ENCODE measurements around the gene KCNS1. TPM values are rescaled to one million over a fixed set of nuclear protein-coding genes. Genes with fewer than 3 reads are reported as not detected.

The KCNS1 gene
- total RNA-seq, 1 experiment from 2014 or later = 0.98 TPM

DNA sequence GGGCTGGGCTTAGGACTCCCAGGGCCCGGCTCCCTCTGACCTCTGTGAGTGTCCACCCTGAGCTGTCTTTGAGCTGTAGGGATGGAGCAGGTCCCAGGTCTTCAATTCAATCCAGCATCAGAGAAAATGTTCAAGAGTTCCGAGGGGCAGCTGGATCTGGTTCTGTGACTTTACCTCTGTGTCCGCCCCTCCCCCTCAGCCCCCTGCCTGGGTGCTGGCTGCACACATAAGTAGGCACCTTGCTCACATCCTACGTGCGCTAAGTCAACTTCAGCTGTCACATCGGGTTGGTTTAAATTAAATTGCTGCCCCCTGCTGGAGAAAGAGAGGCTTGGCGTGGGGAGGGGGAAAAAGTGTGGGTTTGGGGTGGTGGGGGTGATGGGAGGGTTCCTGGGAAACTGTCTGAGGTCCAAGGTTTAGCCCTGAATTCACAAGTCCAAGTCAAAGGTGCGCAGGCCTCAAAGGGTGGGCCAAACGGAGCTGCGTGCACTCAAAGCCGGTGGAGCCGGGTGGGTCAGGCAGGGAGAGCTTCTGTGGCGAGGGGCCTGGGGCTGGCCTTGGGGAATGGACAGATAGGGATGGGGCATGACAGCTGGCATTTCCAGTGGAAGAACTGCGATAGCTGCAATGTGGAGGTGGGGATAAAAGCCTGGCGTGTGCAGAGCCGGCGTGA, 11.0 kb upstream of the KCNS1 start:
- H2BK5ac ChIP-seq (ENCODE audit: insufficient read length, low read length) = no peak overlapping the region
- no peak overlapping the region for H2BK20ac ChIP-seq (ENCODE audit: low read depth, low read length, poor library complexity, severe bottlenecking)
- H2AK5ac ChIP-seq (ENCODE audit: insufficient read length, low read length) = no peak overlapping the region
- Mint-ChIP-seq H3K27ac (no peak overlapping the region), H3K9me3 (no peaks in the 10 kb centered on the region), H3K4me3 (peak overlapping the region in 1 of 2 experiments; percentile 35; a peak in 1 of 5 replicates), H3K36me3 (ENCODE audit: insufficient read depth in 1 of 3, low read depth in 3 of 3) (no peaks in the 10 kb centered on the region), H3K27me3 (ENCODE audit: low read depth) (peaks cover 10% of the 10 kb centered on the region), H3K4me1 (peaks cover 9 to 16% of the 10 kb centered on the region in 2 experiments)
- no peaks in the 10 kb centered on the region for H3K79me2 ChIP-seq (ENCODE audit: insufficient read depth, low read length)
- WGBS (ENCODE audit: extremely low coverage, insufficient read length, low lambda C conversion rate) = no CpG with 5 or more reads among the region's 17 CpGs
- no peak overlapping the region for H2AFZ ChIP-seq (ENCODE audit: low read length)
- no peaks in the 10 kb centered on the region for H3K79me1 ChIP-seq (ENCODE audit: insufficient read depth, low read depth, low read length, poor library complexity, severe bottlenecking)
- no peaks in the 10 kb centered on the region for H3K9me3 ChIP-seq (ENCODE audit: control insufficient read depth, low read depth, low read length)
- TF ChIP-seq, protein P1, sequence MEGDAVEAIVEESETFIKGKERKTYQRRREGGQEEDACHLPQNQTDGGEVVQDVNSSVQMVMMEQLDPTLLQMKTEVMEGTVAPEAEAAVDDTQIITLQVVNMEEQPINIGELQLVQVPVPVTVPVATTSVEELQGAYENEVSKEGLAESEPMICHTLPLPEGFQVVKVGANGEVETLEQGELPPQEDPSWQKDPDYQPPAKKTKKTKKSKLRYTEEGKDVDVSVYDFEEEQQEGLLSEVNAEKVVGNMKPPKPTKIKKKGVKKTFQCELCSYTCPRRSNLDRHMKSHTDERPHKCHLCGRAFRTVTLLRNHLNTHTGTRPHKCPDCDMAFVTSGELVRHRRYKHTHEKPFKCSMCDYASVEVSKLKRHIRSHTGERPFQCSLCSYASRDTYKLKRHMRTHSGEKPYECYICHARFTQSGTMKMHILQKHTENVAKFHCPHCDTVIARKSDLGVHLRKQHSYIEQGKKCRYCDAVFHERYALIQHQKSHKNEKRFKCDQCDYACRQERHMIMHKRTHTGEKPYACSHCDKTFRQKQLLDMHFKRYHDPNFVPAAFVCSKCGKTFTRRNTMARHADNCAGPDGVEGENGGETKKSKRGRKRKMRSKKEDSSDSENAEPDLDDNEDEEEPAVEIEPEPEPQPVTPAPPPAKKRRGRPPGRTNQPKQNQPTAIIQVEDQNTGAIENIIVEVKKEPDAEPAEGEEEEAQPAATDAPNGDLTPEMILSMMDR (conservative IDR thresholded peaks at IDR 0.05) = peak; percentile 73
- no peak overlapping the region for H3K4ac ChIP-seq (ENCODE audit: low read depth, low read length)
- H3K56ac ChIP-seq (ENCODE audit: insufficient read length, low read depth, low read length) = no peak overlapping the region
- H3K23ac ChIP-seq (ENCODE audit: insufficient read length, low read depth, low read length) = no peak overlapping the region
- no peak overlapping the region; the same call in 1 of the 2 replicates for H3K14ac ChIP-seq (ENCODE audit: insufficient read depth, low read length)
- no peaks in the 10 kb centered on the region for H3K23me2 ChIP-seq (ENCODE audit: insufficient read length, low read depth, low read length, poor library complexity, severe bottlenecking)
- H3K18ac ChIP-seq (ENCODE audit: insufficient read length, low read depth, low read length) = no peak overlapping the region
- no peak overlapping the region for H4K5ac ChIP-seq (ENCODE audit: insufficient read length, low read depth, low read length)
- H4K91ac ChIP-seq (ENCODE audit: insufficient read length, low read depth, low read length) = no peak overlapping the region
- no peak overlapping the region for H4K8ac ChIP-seq (replicated peaks; ENCODE audit: insufficient read length, low read depth, low read length)
- no peaks in the 10 kb centered on the region for H3K4me1 ChIP-seq (ENCODE audit: insufficient read depth, low read length)
- DNase-seq = peak; percentile 58
- no peak overlapping the region for H2BK120ac ChIP-seq (ENCODE audit: low read depth, low read length, poor library complexity, severe bottlenecking)
- H3T11ph ChIP-seq (ENCODE audit: low read length) = no peak overlapping the region
- H2BK15ac ChIP-seq (ENCODE audit: low read depth, low read length) = no peak overlapping the region
- no peak overlapping the region for H2BK12ac ChIP-seq (ENCODE audit: insufficient read length, low read depth, low read length)
- no peaks in the 10 kb centered on the region for H4K20me1 ChIP-seq (ENCODE audit: control insufficient read depth, insufficient read depth, insufficient read length)
- H3K9ac ChIP-seq (ENCODE audit: extremely low read depth, insufficient read length, low read length) = no peak overlapping the region
- H3K27me3 ChIP-seq (ENCODE audit: insufficient read depth, low read length) = no peaks in the 10 kb centered on the region
- no peak overlapping the region for H3K4me2 ChIP-seq (ENCODE audit: insufficient read depth, insufficient read length, low read length)
- no peak overlapping the region for H3K27ac ChIP-seq (ENCODE audit: insufficient read length, low read depth, low read length)
